GM19324 (cell line): ENCODE results near the gene HTT.
A peak's percentile ranks its signal among the peaks of the same experiment; 100 is the strongest.

Experiments used
- ATAC-seq: cut with Tn5 transposase; IDR thresholded peaks from one replicate; pipeline ENCODE4 v1.9.1; 2021; ENCODE audit warnings: mild to moderate bottlenecking, moderate library complexity; ENCODE audit not compliant: unreplicated experiment, low FRiP score

Gene HTT

GRCh38 chr4:3074078-3074845 lies at the start of gene HTT, which contains the start of gene HTT-AS:
TSS of gene HTT (plus strand) at chr4:3074681. CDS start at chr4:3074826, 145 bp downstream.
TSS of gene HTT-AS (minus strand) at chr4:3074538.
- peak; percentile 92 for ATAC-seq

- no peak for ATAC-seq
Observed at GRCh38 chr4:3025881-3026280, 48.6 kb upstream of the HTT start.

- ATAC-seq = no peak
Observed at GRCh38 chr4:3026540-3026939, 47.9 kb upstream of the HTT start.

GRCh38 chr4:3029464-3029863 lies 45.0 kb upstream of the HTT start:
- no peak for ATAC-seq

- ATAC-seq = no peak
Observed at GRCh38 chr4:3030566-3031356, 43.7 kb upstream of the HTT start.

- no peak for ATAC-seq
Observed at GRCh38 chr4:3031357-3032082, 43.0 kb upstream of the HTT start.

GRCh38 chr4:3034231-3034630 lies 40.2 kb upstream of the HTT start:
- ATAC-seq = no peak

- ATAC-seq = no peak
Observed at GRCh38 chr4:3035249-3035648, 39.2 kb upstream of the HTT start.

- no peak for ATAC-seq
Observed at GRCh38 chr4:3035674-3036073, 38.8 kb upstream of the HTT start.

GRCh38 chr4:3036131-3036952 lies 38.1 kb upstream of the HTT start:
- no peak for ATAC-seq

GRCh38 chr4:3037957-3038461 lies 36.5 kb upstream of the HTT start:
- ATAC-seq = no peak

GRCh38 chr4:3039706-3040366 lies 34.6 kb upstream of the HTT start:
- no peak for ATAC-seq

GRCh38 chr4:3040452-3041191 lies 33.9 kb upstream of the HTT start:
- peak; percentile 49 for ATAC-seq

GRCh38 chr4:3041192-3042142 lies 33.0 kb upstream of the HTT start:
- ATAC-seq = peak; percentile 41

GRCh38 chr4:3042226-3042625 lies 32.3 kb upstream of the HTT start:
- no peak for ATAC-seq

GRCh38 chr4:3043282-3044020 lies 31.0 kb upstream of the HTT start:
- no peak for ATAC-seq
